ENCODE data around the gene LRRC74A.

DNA sequence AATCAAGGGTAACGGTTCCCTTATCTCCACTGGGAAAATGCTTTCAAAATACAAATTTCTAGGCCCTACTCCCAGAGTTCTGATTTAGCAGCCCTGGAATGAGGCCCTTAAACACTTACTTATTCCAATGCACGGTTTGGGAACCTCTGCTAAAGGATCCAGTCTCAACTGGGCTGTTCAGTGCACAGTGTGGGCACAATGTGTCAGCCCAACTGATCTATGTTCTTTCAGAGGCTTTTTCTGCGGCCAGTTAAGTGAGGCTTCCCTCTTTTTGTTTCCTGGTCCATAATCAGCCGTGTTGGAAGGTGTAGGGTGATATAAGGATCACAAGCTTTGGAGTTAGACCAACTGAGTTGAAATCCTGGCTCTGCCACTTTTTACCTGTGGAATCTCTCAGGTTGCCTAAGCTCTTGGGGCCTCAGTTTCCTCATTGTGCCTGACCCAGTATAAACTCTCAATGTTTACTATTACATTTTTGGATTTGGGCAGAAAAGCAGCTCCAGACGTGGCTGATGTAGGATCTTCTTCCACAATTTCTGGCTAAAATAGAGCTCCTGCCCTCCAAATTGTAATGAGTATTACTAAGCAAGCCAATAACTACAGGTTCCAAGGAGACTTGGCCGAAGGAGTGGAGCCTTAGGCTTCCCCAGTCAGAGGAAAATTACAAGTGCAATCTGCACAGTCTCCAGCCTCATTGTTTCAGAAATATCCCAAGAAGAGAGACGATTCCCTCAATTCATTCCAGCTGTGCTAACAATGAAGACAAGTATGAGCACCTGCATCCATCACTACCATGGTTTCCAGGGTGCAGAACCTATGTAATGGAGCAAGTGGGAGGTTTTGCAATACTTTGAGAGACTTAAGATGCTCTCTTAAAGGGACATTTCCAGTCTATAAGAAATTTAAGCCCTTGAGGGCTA is 11.2 kb upstream of the LRRC74A start:
- TF ChIP-seq CTCF (optimal IDR thresholded peaks at IDR 0.05 in 1 of 3, IDR thresholded peaks at IDR 0.05 in 1 of 3, conservative IDR thresholded peaks at IDR 0.05 in 1 of 3; ENCODE audit: extremely low read depth in 1 of 3, insufficient read depth in 2 of 3, low read length in 3 of 3) (no peak), EZH2 (IDR thresholded peaks at IDR 0.05; ENCODE audit: low read length) (no peak)

Data from keratinocyte (primary cell).